ENCODE measurements around the gene ZNF74.

The ZNF74 gene

DNA sequence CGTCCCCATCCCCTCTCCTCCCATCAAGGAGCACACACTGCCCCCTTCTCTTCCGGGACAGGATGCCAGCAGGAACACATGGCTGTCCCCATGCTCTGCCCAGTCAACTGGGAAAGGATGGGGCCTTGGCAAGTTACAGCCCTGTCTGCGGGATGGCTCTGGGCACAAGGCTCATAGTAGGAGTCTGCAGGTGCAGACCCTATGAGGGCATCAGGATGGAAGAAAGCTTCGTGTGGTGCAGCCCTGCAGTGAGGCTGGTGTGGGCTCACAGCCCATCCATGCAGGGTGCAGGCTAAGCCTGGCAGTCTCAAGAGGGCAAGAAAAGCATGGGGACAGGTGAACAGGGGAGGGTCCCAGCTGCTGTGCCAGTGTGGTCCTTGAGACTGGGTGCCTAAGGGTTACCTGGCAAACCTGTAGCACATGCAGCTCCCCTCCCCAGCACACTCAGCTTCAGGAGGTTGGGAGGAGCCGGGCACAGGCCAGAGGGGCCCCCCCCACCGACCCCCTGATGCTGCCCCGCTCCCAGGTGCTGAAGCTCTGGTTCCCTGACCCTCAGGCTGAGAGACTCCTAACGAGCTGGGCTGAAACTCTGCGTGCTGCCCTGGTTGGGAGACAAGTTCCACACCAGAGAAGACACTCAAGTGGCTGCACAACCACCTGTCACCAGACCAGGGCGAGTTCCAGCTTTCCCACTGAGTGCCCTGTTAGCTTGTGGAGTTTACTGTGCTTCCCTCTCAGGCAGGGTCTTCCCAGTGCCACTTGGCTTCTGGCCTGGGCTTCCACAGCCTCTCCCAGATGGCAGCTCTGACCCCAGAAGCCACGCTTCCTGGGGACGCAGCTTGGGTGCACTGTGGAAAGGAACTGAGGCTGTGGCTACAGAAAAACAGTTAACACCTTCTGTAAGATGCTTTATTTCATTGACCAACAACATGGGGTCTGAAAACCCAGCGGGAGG lies 47.0 kb downstream of the ZNF74 start:
- peaks cover 47% of the 10 kb centered on the region for H3K27me3 ChIP-seq
- TF ChIP-seq, protein P1, sequence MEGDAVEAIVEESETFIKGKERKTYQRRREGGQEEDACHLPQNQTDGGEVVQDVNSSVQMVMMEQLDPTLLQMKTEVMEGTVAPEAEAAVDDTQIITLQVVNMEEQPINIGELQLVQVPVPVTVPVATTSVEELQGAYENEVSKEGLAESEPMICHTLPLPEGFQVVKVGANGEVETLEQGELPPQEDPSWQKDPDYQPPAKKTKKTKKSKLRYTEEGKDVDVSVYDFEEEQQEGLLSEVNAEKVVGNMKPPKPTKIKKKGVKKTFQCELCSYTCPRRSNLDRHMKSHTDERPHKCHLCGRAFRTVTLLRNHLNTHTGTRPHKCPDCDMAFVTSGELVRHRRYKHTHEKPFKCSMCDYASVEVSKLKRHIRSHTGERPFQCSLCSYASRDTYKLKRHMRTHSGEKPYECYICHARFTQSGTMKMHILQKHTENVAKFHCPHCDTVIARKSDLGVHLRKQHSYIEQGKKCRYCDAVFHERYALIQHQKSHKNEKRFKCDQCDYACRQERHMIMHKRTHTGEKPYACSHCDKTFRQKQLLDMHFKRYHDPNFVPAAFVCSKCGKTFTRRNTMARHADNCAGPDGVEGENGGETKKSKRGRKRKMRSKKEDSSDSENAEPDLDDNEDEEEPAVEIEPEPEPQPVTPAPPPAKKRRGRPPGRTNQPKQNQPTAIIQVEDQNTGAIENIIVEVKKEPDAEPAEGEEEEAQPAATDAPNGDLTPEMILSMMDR (IDR thresholded peaks at IDR 0.05): no peak
- peaks cover 2 to 16% of the 10 kb centered on the region in 2 experiments for H3K4me1 ChIP-seq (ENCODE audit: control insufficient read depth in 1 of 2, insufficient read depth in 1 of 2, low read depth in 1 of 2, low read length in 1 of 2)
- H3K27ac ChIP-seq: no peak overlapping the region
- no peaks in the 10 kb centered on the region for H3K9me3 ChIP-seq
- no peak overlapping the region for H3K4me3 ChIP-seq (ENCODE audit: low read depth in 1 of 2, low read length in 1 of 2)
- peaks cover 63% of the 10 kb centered on the region for H3K36me3 ChIP-seq

DNA sequence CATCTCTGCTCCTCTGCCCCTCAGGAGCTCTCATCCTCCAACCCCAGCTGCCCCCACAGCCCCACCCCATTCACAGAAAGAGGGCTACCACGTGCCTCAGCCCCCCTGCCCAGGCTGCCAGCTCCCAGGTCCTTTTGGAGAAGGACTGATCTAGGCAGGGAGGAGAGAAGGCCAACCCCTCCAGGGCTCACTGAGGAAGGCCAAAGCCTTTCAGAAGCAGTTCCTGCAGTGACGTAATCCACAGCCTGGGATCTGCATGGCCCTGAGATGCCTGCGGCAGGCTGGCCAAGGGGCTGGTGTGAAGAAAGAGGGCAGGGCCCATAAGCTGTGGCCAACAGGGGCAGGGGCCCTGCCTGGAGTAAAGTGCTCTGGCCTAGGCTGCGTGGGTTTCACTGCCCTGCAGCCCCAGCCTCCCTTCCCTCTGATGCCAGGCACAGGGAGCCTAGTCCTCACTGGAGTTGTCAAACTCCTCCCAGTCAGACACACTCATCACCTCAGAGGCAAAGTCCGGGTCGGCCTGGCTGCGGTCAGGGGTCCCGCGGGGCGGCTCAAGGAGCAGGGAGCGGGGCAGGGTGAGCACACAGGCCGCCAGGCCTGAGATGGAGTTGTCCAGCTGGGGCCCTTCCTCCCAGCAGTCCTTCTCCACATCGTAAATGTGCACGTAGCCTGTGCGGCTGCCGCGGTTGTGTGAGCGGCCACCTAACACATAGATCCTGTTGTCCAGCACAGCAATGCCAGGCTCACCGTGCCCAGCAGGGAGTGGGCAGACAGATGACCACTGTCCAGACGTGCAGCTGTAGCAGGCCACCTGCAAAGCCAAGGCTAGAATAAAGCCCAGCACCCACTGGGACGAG lies 47.9 kb downstream of the ZNF74 start:
- Histone ChIP-seq H3K27ac (no peak overlapping the region), H3K36me3 (peaks cover 72% of the 10 kb centered on the region), H3K27me3 (peaks cover 37% of the 10 kb centered on the region), H3K4me1 (ENCODE audit: control insufficient read depth in 1 of 2, insufficient read depth in 1 of 2, low read depth in 1 of 2, low read length in 1 of 2) (peaks cover 2 to 10% of the 10 kb centered on the region in 2 experiments), H3K9me3 (no peaks in the 10 kb centered on the region), H3K4me3 (ENCODE audit: low read depth in 1 of 2, low read length in 1 of 2) (no peak overlapping the region)
- TF ChIP-seq, protein P1 (IDR thresholded peaks at IDR 0.05): no peak

DNA sequence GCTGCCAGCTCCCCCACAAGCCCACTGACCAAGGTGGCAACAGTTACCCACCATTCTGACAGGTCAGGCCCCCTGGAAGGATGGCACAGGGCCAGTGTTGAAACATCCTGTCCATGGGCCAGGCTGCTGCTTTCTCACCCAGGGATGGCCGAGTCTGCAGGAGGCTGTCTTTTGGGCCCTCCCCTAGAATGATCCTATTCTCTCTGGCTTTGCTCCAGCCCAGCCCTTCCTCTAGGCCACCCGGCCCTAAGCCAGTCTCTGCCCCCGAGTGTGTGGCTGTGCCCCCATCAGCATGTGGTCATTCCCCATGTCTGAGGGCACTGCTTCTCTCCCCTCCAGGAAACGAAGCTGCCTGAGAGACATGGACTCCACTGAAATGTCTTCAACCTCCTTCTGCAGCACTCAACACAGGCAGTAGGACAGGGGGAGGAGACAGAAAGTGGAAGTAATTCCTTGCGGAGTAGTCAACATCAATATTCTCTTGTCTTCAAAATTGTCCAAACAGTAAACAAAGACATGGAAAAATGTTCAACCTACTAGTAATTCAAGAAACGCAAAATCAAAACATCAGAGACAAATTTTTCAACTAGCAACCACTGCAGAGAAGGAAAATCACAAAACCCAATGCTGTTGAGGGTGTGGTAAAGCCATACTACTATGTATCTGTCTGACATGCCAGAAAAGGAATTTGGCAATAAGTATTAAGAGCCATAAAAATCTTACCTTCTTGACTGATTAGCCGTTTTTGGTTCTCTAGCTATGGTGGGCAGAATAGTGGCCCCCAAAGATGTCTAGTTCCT lies 48.7 kb downstream of the ZNF74 start:
- no peaks in the 10 kb centered on the region for H3K9me3 ChIP-seq
- H3K4me1 ChIP-seq (ENCODE audit: control insufficient read depth in 1 of 2, insufficient read depth in 1 of 2, low read depth in 1 of 2, low read length in 1 of 2): peaks cover 0 to 5% of the 10 kb centered on the region in 2 experiments
- H3K27me3 ChIP-seq: peaks cover 29% of the 10 kb centered on the region
- H3K36me3 ChIP-seq: peaks cover 76% of the 10 kb centered on the region
- no peak overlapping the region for H3K4me3 ChIP-seq (ENCODE audit: low read depth in 1 of 2, low read length in 1 of 2)
- H3K27ac ChIP-seq: no peak overlapping the region
- TF ChIP-seq, protein P1 (IDR thresholded peaks at IDR 0.05): no peak

DNA sequence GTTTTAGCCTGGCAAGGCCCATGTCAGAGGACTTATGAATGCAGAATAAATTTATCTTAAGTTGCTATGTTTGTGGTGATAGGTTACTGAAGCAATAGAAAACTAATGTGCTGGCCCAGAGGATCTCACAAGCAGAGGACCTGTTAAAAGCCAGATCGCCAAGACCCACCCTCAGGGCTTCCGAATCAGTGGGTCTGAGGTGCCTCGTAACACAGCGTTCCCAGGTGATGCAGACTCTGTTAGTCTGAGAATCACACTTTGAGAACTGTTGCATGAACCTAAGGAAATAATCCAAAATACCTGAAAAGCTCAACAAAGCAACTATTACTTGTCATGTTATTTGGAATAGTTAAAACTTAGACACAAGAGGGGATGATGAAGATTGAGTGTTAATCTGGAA lies 50.4 kb downstream of the ZNF74 start:
- Histone ChIP-seq H3K36me3 (peaks cover 76% of the 10 kb centered on the region), H3K27ac (no peak overlapping the region), H3K4me1 (ENCODE audit: control insufficient read depth in 1 of 2, insufficient read depth in 1 of 2, low read depth in 1 of 2, low read length in 1 of 2) (no peaks in the 10 kb centered on the region), H3K4me3 (ENCODE audit: low read depth in 1 of 2, low read length in 1 of 2) (no peak overlapping the region), H3K9me3 (no peaks in the 10 kb centered on the region), H3K27me3 (peaks cover 13% of the 10 kb centered on the region)
- TF ChIP-seq, protein P1 (IDR thresholded peaks at IDR 0.05): no peak

DNA sequence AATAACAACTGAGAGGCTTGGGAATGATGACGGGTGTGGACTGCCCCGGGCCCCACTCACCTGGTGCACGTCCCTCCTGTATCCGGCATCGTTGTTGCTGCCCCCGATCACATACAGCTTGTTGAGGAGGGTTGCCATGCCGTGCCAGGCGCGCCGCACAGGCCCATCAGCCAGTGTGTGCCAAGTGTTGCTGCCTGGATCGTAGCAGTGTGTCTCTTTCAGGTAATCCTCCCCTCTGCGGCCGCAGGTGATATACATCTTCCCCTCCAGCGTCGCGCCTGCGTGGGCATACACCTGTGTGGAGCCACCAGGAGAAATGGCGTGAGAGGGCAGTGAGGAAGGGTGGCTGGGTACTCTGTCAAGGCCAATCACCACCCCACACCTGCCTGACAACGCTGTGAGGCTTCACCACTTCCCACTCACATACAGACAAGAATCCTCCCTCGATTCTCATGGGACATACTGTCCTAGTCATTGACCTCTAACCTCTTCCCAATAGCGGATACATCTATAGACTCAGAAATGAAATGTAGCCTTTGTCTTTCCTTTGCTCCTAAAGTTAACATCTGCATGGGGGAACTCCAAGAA lies 52.5 kb downstream of the ZNF74 start:
- no peaks in the 10 kb centered on the region for H3K9me3 ChIP-seq
- TF ChIP-seq, protein P1 (IDR thresholded peaks at IDR 0.05): no peak
- no peak overlapping the region for H3K27ac ChIP-seq
- H3K4me3 ChIP-seq (ENCODE audit: low read depth in 1 of 2, low read length in 1 of 2): no peak overlapping the region
- no peaks in the 10 kb centered on the region for H3K27me3 ChIP-seq
- H3K4me1 ChIP-seq (ENCODE audit: control insufficient read depth in 1 of 2, insufficient read depth in 1 of 2, low read depth in 1 of 2, low read length in 1 of 2): no peaks in the 10 kb centered on the region
- H3K36me3 ChIP-seq: peaks cover 73% of the 10 kb centered on the region
